HepG2 (cell line): ENCODE measurements around the gene TAMALIN. TPM values are rescaled to one million over a fixed set of nuclear protein-coding genes. Genes with fewer than 3 reads are reported as not detected.

ENCODE experiments used
- DNMT1 ChIP-seq: sonication (generic); formaldehyde crosslinking; IDR thresholded peaks from 2 replicates; pipeline ENCODE4 v1.5.1; 2020; ENCODE audit warnings: mild to moderate bottlenecking, missing genetic modification reagents
- ZNF343 ChIP-seq: sonication (generic); formaldehyde crosslinking; IDR thresholded peaks from 2 replicates; pipeline ENCODE4 v1.4.0; 2020; ENCODE audit warnings: mild to moderate bottlenecking, missing genetic modification reagents
- ZNF44 ChIP-seq: sonication (generic); formaldehyde crosslinking; IDR thresholded peaks from 2 replicates; pipeline ENCODE4 v1.5.1; 2020; ENCODE audit warnings: mild to moderate bottlenecking, missing genetic modification reagents
- ZNF569 ChIP-seq: sonication (generic); formaldehyde crosslinking; IDR thresholded peaks from 2 replicates; pipeline ENCODE4 v1.5.0; 2020; ENCODE audit warnings: mild to moderate bottlenecking, missing genetic modification reagents, moderate library complexity, borderline replicate concordance
- polyA plus RNA-seq, 8 experiments: library from polyadenylated mRNA; depleted of rRNA in 3 of 8; stranded (reverse) in 7 of 8; unstranded in 1 of 8; fragments of >200 nt; fragmentation: Illumina TruSeq in 4 of 8; extraction: Trizol in 4 of 8; gene quantifications; 2 replicates each; pipeline versions ENCODE4 v1.2.1 to v1.2.3, GENCODE V29; 2011 to 2016; ENCODE audit warnings: low read depth in 4 of 8, missing spikeins in 1 of 8, mixed read lengths in 1 of 8; ENCODE audit not compliant: insufficient read depth in 1 of 8
- total RNA-seq, 5 experiments: library from RNA; depleted of rRNA; stranded (reverse); fragments of >200 nt; fragmentation: Illumina TruSeq; extraction: Trizol; gene quantifications; 2 replicates each; pipeline ENCODE4 v1.2.3, GENCODE V29; 2016; ENCODE audit warnings: low read depth in 1 of 5
- TF ChIP-seq, protein P1 (sequence below): sonication (generic); formaldehyde crosslinking; IDR thresholded peaks from 2 replicates; pipeline ENCODE4 v1.8.1; 2022; ENCODE audit warnings: low read depth, mild to moderate bottlenecking, missing genetic modification reagents
- TF ChIP-seq, protein P2 (sequence below): sonication (generic); formaldehyde crosslinking; IDR thresholded peaks from 2 replicates; pipeline ENCODE4 v1.5.0; 2020; ENCODE audit warnings: mild to moderate bottlenecking, missing genetic modification reagents, borderline replicate concordance
- TF ChIP-seq, protein P3 (sequence below): sonication (generic); formaldehyde crosslinking; conservative IDR thresholded peaks from 2 replicates; pipeline ENCODE4 v1.4.0; 2020; ENCODE audit warnings: missing genetic modification reagents
- TF ChIP-seq, protein P4 (sequence below): sonication (generic); formaldehyde crosslinking; IDR thresholded peaks from 2 replicates; pipeline ENCODE4 v1.5.0; 2020; ENCODE audit warnings: missing genetic modification reagents, mild to moderate bottlenecking, borderline replicate concordance
- TF ChIP-seq, protein P5 (sequence below): sonication (generic); formaldehyde crosslinking; IDR thresholded peaks from 2 replicates; pipeline ENCODE4 v1.4.0; 2020; ENCODE audit warnings: missing genetic modification reagents

Gene TAMALIN
- total and polyA plus RNA-seq, 2 of the 13 experiments (the other 11 are each of a cell fraction or from before 2014, with no cell fraction given): 2.9 to 10.9 TPM

DNA sequence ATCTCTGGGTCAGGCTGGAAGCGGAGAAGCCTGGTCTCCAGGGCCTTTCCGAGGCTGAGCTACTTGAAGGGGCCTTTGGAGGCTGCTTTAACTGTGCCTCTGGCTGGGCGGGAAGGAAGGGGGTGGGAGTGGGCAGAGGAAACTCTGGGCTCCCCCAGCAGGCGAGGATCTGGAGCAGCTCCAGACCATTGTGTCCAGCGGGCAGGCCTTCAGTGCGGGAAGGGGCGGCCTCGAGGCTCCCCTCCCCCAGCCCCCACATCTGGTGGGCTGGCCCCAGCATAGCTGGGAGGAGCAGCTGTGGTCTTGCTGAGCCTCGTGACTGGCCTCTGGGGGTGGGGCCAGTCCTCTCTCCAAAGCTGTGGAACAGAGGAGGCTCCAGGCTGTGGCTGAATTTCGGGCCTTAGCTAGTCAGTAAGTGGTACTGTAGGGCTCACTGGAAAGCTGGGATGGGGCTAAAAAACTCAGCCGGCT is 3.4 kb downstream of the TAMALIN start (continued):
- TF ChIP-seq, protein P1, sequence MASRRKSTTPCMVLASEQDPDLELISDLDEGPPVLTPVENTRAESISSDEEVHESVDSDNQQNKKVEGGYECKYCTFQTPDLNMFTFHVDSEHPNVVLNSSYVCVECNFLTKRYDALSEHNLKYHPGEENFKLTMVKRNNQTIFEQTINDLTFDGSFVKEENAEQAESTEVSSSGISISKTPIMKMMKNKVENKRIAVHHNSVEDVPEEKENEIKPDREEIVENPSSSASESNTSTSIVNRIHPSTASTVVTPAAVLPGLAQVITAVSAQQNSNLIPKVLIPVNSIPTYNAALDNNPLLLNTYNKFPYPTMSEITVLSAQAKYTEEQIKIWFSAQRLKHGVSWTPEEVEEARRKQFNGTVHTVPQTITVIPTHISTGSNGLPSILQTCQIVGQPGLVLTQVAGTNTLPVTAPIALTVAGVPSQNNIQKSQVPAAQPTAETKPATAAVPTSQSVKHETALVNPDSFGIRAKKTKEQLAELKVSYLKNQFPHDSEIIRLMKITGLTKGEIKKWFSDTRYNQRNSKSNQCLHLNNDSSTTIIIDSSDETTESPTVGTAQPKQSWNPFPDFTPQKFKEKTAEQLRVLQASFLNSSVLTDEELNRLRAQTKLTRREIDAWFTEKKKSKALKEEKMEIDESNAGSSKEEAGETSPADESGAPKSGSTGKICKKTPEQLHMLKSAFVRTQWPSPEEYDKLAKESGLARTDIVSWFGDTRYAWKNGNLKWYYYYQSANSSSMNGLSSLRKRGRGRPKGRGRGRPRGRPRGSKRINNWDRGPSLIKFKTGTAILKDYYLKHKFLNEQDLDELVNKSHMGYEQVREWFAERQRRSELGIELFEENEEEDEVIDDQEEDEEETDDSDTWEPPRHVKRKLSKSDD (CRISPR knock-in tag): no peak
- TF ChIP-seq, protein P2, sequence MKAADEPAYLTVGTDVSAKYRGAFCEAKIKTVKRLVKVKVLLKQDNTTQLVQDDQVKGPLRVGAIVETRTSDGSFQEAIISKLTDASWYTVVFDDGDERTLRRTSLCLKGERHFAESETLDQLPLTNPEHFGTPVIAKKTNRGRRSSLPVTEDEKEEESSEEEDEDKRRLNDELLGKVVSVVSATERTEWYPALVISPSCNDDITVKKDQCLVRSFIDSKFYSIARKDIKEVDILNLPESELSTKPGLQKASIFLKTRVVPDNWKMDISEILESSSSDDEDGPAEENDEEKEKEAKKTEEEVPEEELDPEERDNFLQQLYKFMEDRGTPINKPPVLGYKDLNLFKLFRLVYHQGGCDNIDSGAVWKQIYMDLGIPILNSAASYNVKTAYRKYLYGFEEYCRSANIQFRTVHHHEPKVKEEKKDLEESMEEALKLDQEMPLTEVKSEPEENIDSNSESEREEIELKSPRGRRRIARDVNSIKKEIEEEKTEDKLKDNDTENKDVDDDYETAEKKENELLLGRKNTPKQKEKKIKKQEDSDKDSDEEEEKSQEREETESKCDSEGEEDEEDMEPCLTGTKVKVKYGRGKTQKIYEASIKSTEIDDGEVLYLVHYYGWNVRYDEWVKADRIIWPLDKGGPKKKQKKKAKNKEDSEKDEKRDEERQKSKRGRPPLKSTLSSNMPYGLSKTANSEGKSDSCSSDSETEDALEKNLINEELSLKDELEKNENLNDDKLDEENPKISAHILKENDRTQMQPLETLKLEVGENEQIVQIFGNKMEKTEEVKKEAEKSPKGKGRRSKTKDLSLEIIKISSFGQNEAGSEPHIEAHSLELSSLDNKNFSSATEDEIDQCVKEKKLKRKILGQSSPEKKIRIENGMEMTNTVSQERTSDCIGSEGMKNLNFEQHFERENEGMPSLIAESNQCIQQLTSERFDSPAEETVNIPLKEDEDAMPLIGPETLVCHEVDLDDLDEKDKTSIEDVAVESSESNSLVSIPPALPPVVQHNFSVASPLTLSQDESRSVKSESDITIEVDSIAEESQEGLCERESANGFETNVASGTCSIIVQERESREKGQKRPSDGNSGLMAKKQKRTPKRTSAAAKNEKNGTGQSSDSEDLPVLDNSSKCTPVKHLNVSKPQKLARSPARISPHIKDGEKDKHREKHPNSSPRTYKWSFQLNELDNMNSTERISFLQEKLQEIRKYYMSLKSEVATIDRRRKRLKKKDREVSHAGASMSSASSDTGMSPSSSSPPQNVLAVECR: no peak; the same call in 1 of the 2 replicates
- TF ChIP-seq, protein P3, sequence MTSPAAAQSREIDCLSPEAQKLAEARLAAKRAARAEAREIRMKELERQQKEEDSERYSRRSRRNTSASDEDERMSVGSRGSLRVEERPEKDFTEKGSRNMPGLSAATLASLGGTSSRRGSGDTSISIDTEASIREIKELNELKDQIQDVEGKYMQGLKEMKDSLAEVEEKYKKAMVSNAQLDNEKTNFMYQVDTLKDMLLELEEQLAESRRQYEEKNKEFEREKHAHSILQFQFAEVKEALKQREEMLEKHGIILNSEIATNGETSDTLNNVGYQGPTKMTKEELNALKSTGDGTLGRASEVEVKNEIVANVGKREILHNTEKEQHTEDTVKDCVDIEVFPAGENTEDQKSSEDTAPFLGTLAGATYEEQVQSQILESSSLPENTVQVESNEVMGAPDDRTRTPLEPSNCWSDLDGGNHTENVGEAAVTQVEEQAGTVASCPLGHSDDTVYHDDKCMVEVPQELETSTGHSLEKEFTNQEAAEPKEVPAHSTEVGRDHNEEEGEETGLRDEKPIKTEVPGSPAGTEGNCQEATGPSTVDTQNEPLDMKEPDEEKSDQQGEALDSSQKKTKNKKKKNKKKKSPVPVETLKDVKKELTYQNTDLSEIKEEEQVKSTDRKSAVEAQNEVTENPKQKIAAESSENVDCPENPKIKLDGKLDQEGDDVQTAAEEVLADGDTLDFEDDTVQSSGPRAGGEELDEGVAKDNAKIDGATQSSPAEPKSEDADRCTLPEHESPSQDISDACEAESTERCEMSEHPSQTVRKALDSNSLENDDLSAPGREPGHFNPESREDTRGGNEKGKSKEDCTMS (CRISPR knock-in tag): no peak
- TF ChIP-seq ZNF44 (no peak), ZNF343 (CRISPR knock-in tag) (peak; percentile 20; the same call in 1 of the 2 replicates), DNMT1 (CRISPR knock-in tag) (no peak), ZNF569 (CRISPR knock-in tag) (no peak)
- TF ChIP-seq, protein P4, sequence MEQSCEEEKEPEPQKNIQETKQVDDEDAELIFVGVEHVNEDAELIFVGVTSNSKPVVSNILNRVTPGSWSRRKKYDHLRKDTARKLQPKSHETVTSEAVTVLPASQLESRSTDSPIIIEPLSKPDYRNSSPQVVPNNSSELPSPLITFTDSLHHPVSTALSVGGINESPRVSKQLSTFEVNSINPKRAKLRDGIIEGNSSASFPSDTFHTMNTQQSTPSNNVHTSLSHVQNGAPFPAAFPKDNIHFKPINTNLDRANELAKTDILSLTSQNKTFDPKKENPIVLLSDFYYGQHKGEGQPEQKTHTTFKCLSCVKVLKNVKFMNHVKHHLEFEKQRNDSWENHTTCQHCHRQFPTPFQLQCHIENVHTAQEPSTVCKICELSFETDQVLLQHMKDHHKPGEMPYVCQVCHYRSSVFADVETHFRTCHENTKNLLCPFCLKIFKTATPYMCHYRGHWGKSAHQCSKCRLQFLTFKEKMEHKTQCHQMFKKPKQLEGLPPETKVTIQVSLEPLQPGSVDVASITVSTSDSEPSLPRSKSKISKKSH: no peak
- TF ChIP-seq, protein P5, sequence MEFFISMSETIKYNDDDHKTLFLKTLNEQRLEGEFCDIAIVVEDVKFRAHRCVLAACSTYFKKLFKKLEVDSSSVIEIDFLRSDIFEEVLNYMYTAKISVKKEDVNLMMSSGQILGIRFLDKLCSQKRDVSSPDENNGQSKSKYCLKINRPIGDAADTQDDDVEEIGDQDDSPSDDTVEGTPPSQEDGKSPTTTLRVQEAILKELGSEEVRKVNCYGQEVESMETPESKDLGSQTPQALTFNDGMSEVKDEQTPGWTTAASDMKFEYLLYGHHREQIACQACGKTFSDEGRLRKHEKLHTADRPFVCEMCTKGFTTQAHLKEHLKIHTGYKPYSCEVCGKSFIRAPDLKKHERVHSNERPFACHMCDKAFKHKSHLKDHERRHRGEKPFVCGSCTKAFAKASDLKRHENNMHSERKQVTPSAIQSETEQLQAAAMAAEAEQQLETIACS (CRISPR knock-in tag): no peak
